Liver (tissue), 9 donors: ENCODE results near the gene MND1. TPM values are rescaled to one million over a fixed set of nuclear protein-coding genes. Genes with fewer than 3 reads are reported as not detected.

Experiments
- DNase-seq: peaks from one replicate; pipeline ENCODE4 v3.0.0-alpha.2; 2017; ENCODE audit warnings: low spot score
- H3K27ac ChIP-seq, 2 donors: one replicate each; pipeline ENCODE4 v1.7.0; 2013; ENCODE audit warnings: inconsistent platforms in 2 of 2, low read length in 2 of 2, control low read depth in 1 of 2, low read depth in 1 of 2, mild to moderate bottlenecking in 1 of 2
- H3K27me3 ChIP-seq, 4 donors: one replicate each; pipeline versions ENCODE4 v1.6.1 to v1.7.0; 2013; ENCODE audit warnings: low read length in 3 of 4, inconsistent platforms in 1 of 4, mild to moderate bottlenecking in 1 of 4, moderate library complexity in 1 of 4; ENCODE audit not compliant: control insufficient read depth in 4 of 4, insufficient read depth in 4 of 4
- H3K36me3 ChIP-seq, 4 donors: one replicate each; pipeline versions ENCODE4 v1.6.1 to v1.7.0; 2013; ENCODE audit warnings: low read length in 3 of 4, mild to moderate bottlenecking in 3 of 4, low read depth in 1 of 4, moderate library complexity in 1 of 4; ENCODE audit not compliant: control insufficient read depth in 4 of 4, insufficient read depth in 3 of 4
- H3K4me1 ChIP-seq, 4 donors: one replicate each; pipeline versions ENCODE4 v1.6.1 to v1.7.0; 2013; ENCODE audit warnings: low read length in 3 of 4, mild to moderate bottlenecking in 3 of 4, moderate library complexity in 1 of 4; ENCODE audit not compliant: control insufficient read depth in 4 of 4, insufficient read depth in 4 of 4
- H3K4me3 ChIP-seq, 3 donors: one replicate each; pipeline versions ENCODE4 v1.6.1 to v1.7.0; 2013; ENCODE audit warnings: low read length in 3 of 3, control low read depth in 1 of 3, low read depth in 1 of 3, mild to moderate bottlenecking in 1 of 3
- H3K9ac ChIP-seq, 2 donors: one replicate each; pipeline ENCODE4 v1.7.0; 2013; ENCODE audit warnings: low read length in 2 of 2, mild to moderate bottlenecking in 2 of 2, moderate library complexity in 2 of 2, control low read depth in 1 of 2, low read depth in 1 of 2
- H3K9me3 ChIP-seq, 4 donors: one replicate each; pipeline versions ENCODE4 v1.6.1 to v1.7.0; 2013; ENCODE audit warnings: low read length in 3 of 4; ENCODE audit not compliant: control insufficient read depth in 4 of 4
- CTCF ChIP-seq: fragments of 150-350 bp; IDR thresholded peaks from 2 replicates; pipeline ENCODE4 v1.5.1; 2017; ENCODE audit warnings: improper control_type of control experiment, low read depth, low read length; ENCODE audit not compliant: missing input control
- EGR1 ChIP-seq, 2 donors: IDR thresholded peaks; 2 replicates each; pipeline ENCODE4 v1.6.1; 2016 to 2018; ENCODE audit warnings: antibody characterized with exemption in 2 of 2, low read depth in 2 of 2
- FOXA2 ChIP-seq: IDR thresholded peaks from 2 replicates; pipeline ENCODE4 v1.6.1; 2016; ENCODE audit warnings: antibody characterized with exemption
- HNF4G ChIP-seq: IDR thresholded peaks from 2 replicates; pipeline ENCODE4 v1.6.1; 2016; ENCODE audit warnings: antibody characterized with exemption
- JUND ChIP-seq, 2 donors: IDR thresholded peaks; 2 replicates each; pipeline ENCODE4 v1.6.1; 2016; ENCODE audit warnings: antibody characterized with exemption in 2 of 2
- MAX ChIP-seq: IDR thresholded peaks from 2 replicates; pipeline ENCODE4 v1.6.1; 2016; ENCODE audit warnings: antibody characterized with exemption
- NR2F2 ChIP-seq: IDR thresholded peaks from 2 replicates; pipeline ENCODE4 v1.6.1; 2016; ENCODE audit warnings: antibody characterized with exemption
- RAD21 ChIP-seq, 2 donors: IDR thresholded peaks; 2 replicates each; pipeline ENCODE4 v1.6.1; 2016; ENCODE audit warnings: antibody characterized with exemption in 2 of 2, mild to moderate bottlenecking in 2 of 2
- REST ChIP-seq: IDR thresholded peaks from 2 replicates; pipeline ENCODE4 v1.6.1; 2016; ENCODE audit warnings: antibody characterized with exemption, mild to moderate bottlenecking
- RXRA ChIP-seq, 2 donors: IDR thresholded peaks; 2 replicates each; pipeline ENCODE4 v1.6.1; 2017 to 2018; ENCODE audit warnings: antibody characterized with exemption in 2 of 2, mild to moderate bottlenecking in 1 of 2
- YY1 ChIP-seq: IDR thresholded peaks from 2 replicates; pipeline ENCODE4 v1.6.1; 2016; ENCODE audit warnings: antibody characterized with exemption, mild to moderate bottlenecking
- ZBTB33 ChIP-seq: IDR thresholded peaks from 2 replicates; pipeline ENCODE4 v1.6.1; 2016; ENCODE audit warnings: antibody characterized with exemption
- WGBS: extraction: QIAGEN DNeasy Blood & Tissue Kit; methylation state at CpG from one replicate; pipeline ENCODE4 v1.1.7; 2013; 5-methylcytosine and 5-hydroxymethylcytosine counted together
- polyA plus RNA-seq, 2 donors: library from polyadenylated mRNA; stranded (reverse) in 1 of 2; unstranded in 1 of 2; fragments of 200-250 nt in 1 of 2; fragments of >200 nt in 1 of 2; fragmentation: Nextera tagmentation in 1 of 2; extraction: Ambion mirVana in 1 of 2; gene quantifications; one replicate each; pipeline versions ENCODE4 v1.2.1 to v1.2.3, GENCODE V29; 2013 to 2015
- total RNA-seq, 2 donors: library from RNA; depleted of rRNA; stranded (reverse); fragments of >200 nt; gene quantifications; one replicate each; pipeline ENCODE4 v1.2.3, GENCODE V29; 2014
- donor health status: healthy.
- donor health status: healthy.
- donor health status: healthy.
- donor health status: healthy.
- donor health status: healthy.

The MND1 gene
- total and polyA plus RNA-seq, 4 donors, result 0.17 to 2.5 (median 0.42) TPM

- no peak overlapping the region for H3K4me3 ChIP-seq
- no peak overlapping the region for H3K27ac ChIP-seq
- H3K36me3 ChIP-seq, result no peaks in the 10 kb centered on the region
- 96% methylated on average over 1 of the region's 1 CpG for WGBS
- no peaks in the 10 kb centered on the region for H3K27me3 ChIP-seq
- H3K4me1 ChIP-seq, result no peaks in the 10 kb centered on the region
- TF ChIP-seq JUND (IDR thresholded peaks at IDR 0.05), result no peak
- no peak for TF ChIP-seq EGR1 (IDR thresholded peaks at IDR 0.05; ENCODE audit: low read depth in 2 of 2)
- no peak for TF ChIP-seq HNF4G
- TF ChIP-seq NR2F2, result no peak
- TF ChIP-seq MAX, result no peak
- TF ChIP-seq RXRA (IDR thresholded peaks at IDR 0.05), result no peak
- no peak for TF ChIP-seq REST
- TF ChIP-seq CTCF, result no peak
- TF ChIP-seq ZBTB33, result no peak
- TF ChIP-seq FOXA2, result no peak
- no peak overlapping the region for H3K9ac ChIP-seq
- DNase-seq, result no peak
- no peaks in the 10 kb centered on the region for H3K9me3 ChIP-seq
Observed at GRCh38 chr4:153372967-153373562, 28.6 kb downstream of the MND1 start.

GRCh38 chr4:153374442-153374841, 30.0 kb downstream of the MND1 start:
- DNase-seq, result no peak
- no peak for TF ChIP-seq JUND (IDR thresholded peaks at IDR 0.05)
- TF ChIP-seq RAD21 (IDR thresholded peaks at IDR 0.05), result no peak
- no peak for TF ChIP-seq YY1
- TF ChIP-seq REST, result no peak
- no peak for TF ChIP-seq NR2F2
- no peak for TF ChIP-seq CTCF
- 87% methylated on average over 2 of the region's 2 CpGs for WGBS
- Histone ChIP-seq H3K9me3 (no peaks in the 10 kb centered on the region), H3K4me1 (no peaks in the 10 kb centered on the region), H3K27ac (no peak overlapping the region), H3K4me3 (no peak overlapping the region), H3K9ac (no peak overlapping the region), H3K27me3 (no peaks in the 10 kb centered on the region), H3K36me3 (no peaks in the 10 kb centered on the region)
